ENCODE data around the gene LMBR1. TPM values are rescaled to one million over a fixed set of nuclear protein-coding genes. Genes with fewer than 3 reads are reported as not detected.

LMBR1 gene
- total and polyA plus RNA-seq, 2 of the 4 experiments (the other 2 are of a cell fraction), result 11.9 to 19.9 TPM

GRCh38 chr7:156703209-156703608 lies 189.8 kb downstream of the LMBR1 start:
- Histone ChIP-seq H3K27me3 (ENCODE audit: control insufficient read depth, insufficient read depth, low read length) (no peaks in the 10 kb centered on the region), H4K5ac (ENCODE audit: low read depth, low read length) (no peak overlapping the region), H2BK20ac (ENCODE audit: low read depth, low read length) (no peak overlapping the region), H2AK5ac (ENCODE audit: low read depth, low read length) (no peak overlapping the region), H3K23ac (ENCODE audit: low read depth, low read length) (no peak overlapping the region), H3K9me1 (ENCODE audit: insufficient read depth, low read length) (no peaks in the 10 kb centered on the region; the same call in 1 of the 2 replicates), H3K4me3 (ENCODE audit: insufficient read depth, low read depth, low read length) (no peak overlapping the region), H2AK9ac (replicated peaks; ENCODE audit: low read depth, low read length, poor library complexity) (no peak overlapping the region), H2BK5ac (ENCODE audit: low read depth, low read length, poor library complexity, severe bottlenecking) (no peak overlapping the region), H3K4me2 (ENCODE audit: low read depth, low read length) (no peak overlapping the region), H2AFZ (replicated peaks; ENCODE audit: low read length, poor library complexity) (no peak overlapping the region), H3K56ac (ENCODE audit: extremely low read depth, insufficient read depth, low read length) (no peak overlapping the region), H3K4me1 (ENCODE audit: control insufficient read depth, insufficient read depth, low read length) (no peaks in the 10 kb centered on the region), H3K9me3 (ENCODE audit: control insufficient read depth, insufficient read depth, low read length) (no peaks in the 10 kb centered on the region), H4K8ac (ENCODE audit: low read depth in 2 of 2, low read length in 2 of 2) (no peak overlapping the region), H3K14ac (replicated peaks; ENCODE audit: low read depth, low read length) (no peak overlapping the region), H4K20me1 (ENCODE audit: insufficient read depth, low read length) (no peaks in the 10 kb centered on the region), H3K79me1 (ENCODE audit: low read depth in 1 of 2, low read length in 2 of 2) (no peaks in the 10 kb centered on the region), H3K27ac (ENCODE audit: insufficient read depth, low read length) (no peak overlapping the region), H3K9ac (ENCODE audit: low read depth, low read length) (no peak overlapping the region), H2BK120ac (ENCODE audit: low read depth, low read length) (no peak overlapping the region), H2BK15ac (ENCODE audit: low read depth, low read length) (no peak overlapping the region), H3K18ac (ENCODE audit: low read depth, low read length) (no peak overlapping the region), H3K36me3 (ENCODE audit: control insufficient read depth, insufficient read depth, low read length) (no peaks in the 10 kb centered on the region), H3K4ac (ENCODE audit: low read depth, low read length) (no peak overlapping the region), H4K91ac (ENCODE audit: insufficient read depth, low read depth, low read length) (no peak overlapping the region)
- ChIA-PET POLR2A (ENCODE audit: unreplicated experiment) (no interaction called here), CTCF (no interaction called here)
- DNase-seq, result no peak
- WGBS, 2 experiments (ENCODE audit: extremely low coverage in 2 of 2, insufficient read length in 1 of 2), result 40% methylated on average over 1 of the region's 4 CpGs; no CpG with 5 or more reads in 1 of the 2 experiments
- no TSS peak for BruUV-seq (replicated peaks)
- intact Hi-C loops (cut with micrococcal nuclease), result no loop called here
- TF ChIP-seq RAD21 (IDR thresholded peaks at IDR 0.05; ENCODE audit: low read length) (no peak), SMC3 (IDR thresholded peaks at IDR 0.05; ENCODE audit: low read depth, low read length) (no peak), CEBPB (IDR thresholded peaks at IDR 0.05; ENCODE audit: low read depth, low read length) (no peak), CHD1 (IDR thresholded peaks at IDR 0.05; ENCODE audit: low read depth, low read length) (no peak), RFX5 (IDR thresholded peaks at IDR 0.05; ENCODE audit: low read depth, low read length) (no peak), USF2 (IDR thresholded peaks at IDR 0.05; ENCODE audit: low read depth, low read length) (no peak), MAZ (IDR thresholded peaks at IDR 0.05; ENCODE audit: borderline replicate concordance, low read depth, low read length) (no peak), CTCF (conservative IDR thresholded peaks at IDR 0.05; ENCODE audit: low read depth, low read length) (no peak), POLR2A (IDR thresholded peaks at IDR 0.05; ENCODE audit: low read depth, low read length) (no peak), MAFK (IDR thresholded peaks at IDR 0.05; ENCODE audit: low read depth, low read length) (no peak), NFE2L2 (IDR thresholded peaks at IDR 0.05; ENCODE audit: low read depth, low read length) (no peak), RCOR1 (IDR thresholded peaks at IDR 0.05; ENCODE audit: insufficient replicate concordance, low read length) (no peak), MXI1 (IDR thresholded peaks at IDR 0.05; ENCODE audit: borderline replicate concordance, low read depth, low read length) (no peak), FOS (IDR thresholded peaks at IDR 0.05; ENCODE audit: low read depth, low read length) (no peak), BHLHE40 (IDR thresholded peaks at IDR 0.05; ENCODE audit: low read depth, low read length) (no peak)
- TF ChIP-seq, protein P1, sequence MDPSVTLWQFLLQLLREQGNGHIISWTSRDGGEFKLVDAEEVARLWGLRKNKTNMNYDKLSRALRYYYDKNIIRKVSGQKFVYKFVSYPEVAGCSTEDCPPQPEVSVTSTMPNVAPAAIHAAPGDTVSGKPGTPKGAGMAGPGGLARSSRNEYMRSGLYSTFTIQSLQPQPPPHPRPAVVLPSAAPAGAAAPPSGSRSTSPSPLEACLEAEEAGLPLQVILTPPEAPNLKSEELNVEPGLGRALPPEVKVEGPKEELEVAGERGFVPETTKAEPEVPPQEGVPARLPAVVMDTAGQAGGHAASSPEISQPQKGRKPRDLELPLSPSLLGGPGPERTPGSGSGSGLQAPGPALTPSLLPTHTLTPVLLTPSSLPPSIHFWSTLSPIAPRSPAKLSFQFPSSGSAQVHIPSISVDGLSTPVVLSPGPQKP (IDR thresholded peaks at IDR 0.05; ENCODE audit: borderline replicate concordance, low read depth, low read length), result no peak
- dilution Hi-C loops (cut with HindIII; ENCODE audit: low sequenced_read_pairs, unreplicated experiment), result no loop called here
- in situ Hi-C loops (cut with MboI; ENCODE audit: low sequenced_read_pairs), result no loop called here
- no peak; the same call in 1 of the 2 replicates for ATAC-seq (ENCODE audit: low read depth)

Data from IMR-90 (cell line).